ENCODE results near the gene MYL12A.
A peak's percentile ranks its signal among the peaks of the same experiment; 100 is the strongest.
"Not testable (repeated sequence)": the region's sequence is repeated elsewhere in the genome, so short reads cannot be mapped to it uniquely, and the experiment has no call there.

The MYL12A gene

DNA sequence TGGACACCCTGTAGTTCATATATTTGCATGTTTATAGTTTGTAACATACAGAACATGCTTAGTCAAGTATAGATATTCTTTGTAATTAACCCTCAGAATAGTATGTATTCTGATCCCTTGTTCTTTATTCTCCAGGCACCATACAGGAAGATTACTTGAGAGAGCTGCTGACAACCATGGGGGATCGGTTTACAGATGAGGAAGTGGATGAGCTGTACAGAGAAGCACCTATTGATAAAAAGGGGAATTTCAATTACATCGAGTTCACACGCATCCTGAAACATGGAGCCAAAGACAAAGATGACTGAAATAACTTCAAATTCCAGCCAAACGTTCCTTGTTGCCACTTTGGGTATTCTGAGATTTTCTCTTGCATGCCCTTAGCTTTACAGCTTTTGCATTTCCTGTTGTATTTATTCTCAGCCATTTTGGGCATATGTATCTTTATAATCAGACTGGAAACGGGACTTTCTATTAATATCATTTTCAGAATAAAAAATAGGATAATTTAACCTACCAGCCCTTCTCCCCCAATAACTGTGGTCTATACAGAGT is 8.1 kb downstream of the MYL12A start:
- DNase-seq (ENCODE audit: low read depth in 2 of 2), result no peak

DNA sequence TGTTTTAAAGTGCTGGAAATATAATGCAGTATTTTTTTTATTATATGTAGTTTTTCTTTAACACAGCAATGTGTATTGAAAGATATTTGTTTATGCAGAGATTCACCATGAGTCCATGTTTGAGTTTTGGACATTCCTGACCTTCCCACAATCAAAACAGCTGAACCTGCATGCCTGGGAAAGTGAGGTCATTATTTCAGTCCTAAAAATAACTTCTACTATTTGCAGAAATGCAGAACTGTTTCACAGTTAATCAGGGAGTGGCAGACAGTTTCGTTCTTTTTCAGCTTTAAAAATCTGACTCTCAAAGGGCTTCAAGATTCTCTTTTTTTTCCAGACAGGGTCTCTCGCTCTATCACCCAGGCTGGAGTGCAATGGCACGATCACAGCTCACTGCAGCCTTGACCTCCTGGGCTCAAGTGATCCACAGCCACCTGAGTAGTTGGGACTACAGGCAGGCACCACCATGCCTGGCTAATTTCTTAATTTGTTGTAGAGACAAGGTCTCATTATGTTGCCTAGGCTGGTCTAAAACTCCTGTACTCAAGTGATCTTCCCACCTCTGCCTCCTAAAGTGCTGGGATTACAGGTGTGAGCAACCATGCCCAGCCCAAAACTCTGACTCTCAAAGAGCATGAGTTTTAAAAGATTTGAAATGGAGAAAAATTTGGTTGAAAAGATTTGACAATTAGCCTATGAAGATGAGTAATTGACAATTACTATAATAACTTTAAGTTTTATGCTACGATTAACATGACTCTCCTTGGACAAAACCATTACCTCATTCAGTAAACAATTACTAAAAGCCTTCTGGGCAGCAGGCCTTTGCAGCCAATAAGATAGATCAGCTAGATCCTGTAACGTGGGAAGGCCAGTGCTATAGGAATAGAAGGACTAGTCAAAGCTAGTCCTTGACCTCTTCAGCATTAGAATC is 9.4 kb downstream of the MYL12A start:
- no peak for DNase-seq (ENCODE audit: low read depth in 2 of 2)

DNA sequence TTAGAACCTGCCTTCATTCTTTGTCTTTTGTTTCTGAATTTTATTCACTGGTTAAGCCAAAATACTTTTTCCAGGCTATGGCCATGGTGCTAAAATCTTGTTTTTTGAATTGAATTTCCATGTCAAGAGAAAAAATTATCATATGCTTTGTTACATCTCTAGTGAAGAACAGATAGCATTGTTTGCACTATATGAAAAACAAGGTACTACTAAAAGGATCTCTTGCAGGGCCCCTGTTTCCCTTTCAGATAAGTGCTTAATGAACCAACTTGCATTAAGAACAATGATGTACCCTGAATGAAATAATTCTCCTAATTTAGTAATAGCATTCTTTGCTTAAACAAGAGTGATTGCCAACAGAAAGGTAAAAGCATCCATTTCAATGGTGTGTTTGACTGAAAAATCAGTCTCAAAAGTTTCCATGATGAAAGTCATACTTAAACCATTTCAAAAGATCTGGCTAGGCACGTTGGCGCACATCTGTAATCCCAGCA is 10.1 kb downstream of the MYL12A start:
- DNase-seq (ENCODE audit: low read depth in 2 of 2), result no peak

GRCh38 chr18:3260995-3261372 is 13.4 kb downstream of the MYL12A start:
- no peak for DNase-seq (ENCODE audit: low read depth in 2 of 2)

GRCh38 chr18:3261373-3262233 is 14.0 kb downstream of the MYL12A start, which contains the start of gene MYL12B:
TSS of gene MYL12B (plus strand) at chr18:3262133. CDS start at chr18:3272899, 10,766 bp downstream.
- DNase-seq (ENCODE audit: low read depth in 2 of 2), result peak; percentile 55 to 67

- no peak for DNase-seq (ENCODE audit: low read depth in 2 of 2)
These were observed 14.9 kb downstream of the MYL12A start for GRCh38 chr18:3262234-3263131.

- no peak for DNase-seq (ENCODE audit: low read depth in 2 of 2)
These were observed 15.6 kb downstream of the MYL12A start for GRCh38 chr18:3263132-3263700.

DNA sequence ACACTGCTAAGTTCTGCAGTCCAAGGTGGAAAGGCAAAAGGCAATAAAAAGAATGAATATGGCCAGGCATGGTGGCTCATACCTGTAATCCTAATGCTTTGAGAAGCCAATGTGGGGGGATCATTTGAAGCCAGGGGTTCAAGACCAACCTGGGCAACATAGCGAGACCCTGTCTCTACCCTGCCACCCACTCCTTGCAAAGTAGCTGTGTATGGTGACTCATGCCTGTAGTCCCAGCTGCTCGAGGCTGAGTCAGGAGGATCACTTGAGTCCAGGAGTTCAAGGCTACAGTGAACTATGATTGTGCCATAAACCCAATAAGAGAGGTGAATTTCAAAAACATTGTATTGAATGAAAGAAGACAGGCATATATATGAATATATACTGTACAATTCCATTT is 16.8 kb downstream of the MYL12A start:
- no peak for DNase-seq (ENCODE audit: low read depth in 2 of 2)

GRCh38 chr18:3265564-3266033 is 18.0 kb downstream of the MYL12A start:
- no peak for DNase-seq (ENCODE audit: low read depth in 2 of 2)

DNA sequence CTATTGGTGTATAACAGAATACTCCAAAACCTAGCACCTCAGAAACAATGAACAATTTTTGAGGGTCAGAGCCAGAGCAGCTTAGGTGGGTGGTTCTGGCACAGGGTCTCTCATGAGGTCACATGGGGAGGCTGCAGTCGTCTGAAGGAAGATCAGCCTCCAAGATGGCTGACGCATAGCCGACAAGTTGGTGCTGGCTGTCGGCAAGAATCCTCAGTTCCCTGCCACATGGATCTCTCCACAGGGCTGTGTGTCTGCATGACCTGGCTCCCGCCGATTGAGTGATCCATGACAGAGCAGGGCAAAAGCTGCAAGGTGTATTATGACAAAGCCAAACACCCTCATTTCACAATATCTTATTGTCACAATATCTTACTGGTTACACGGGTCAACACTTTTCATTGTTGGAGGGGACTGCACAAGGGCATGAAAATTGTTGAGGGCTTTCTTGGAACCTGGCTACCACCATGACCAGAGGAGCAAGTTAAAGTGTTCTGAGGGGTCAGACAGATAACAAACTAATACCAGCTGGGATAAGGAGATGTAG is 18.5 kb downstream of the MYL12A start:
- no peak for DNase-seq (ENCODE audit: low read depth in 2 of 2)

- DNase-seq (ENCODE audit: low read depth in 2 of 2), result no peak
These were observed 20.7 kb downstream of the MYL12A start for GRCh38 chr18:3268306-3268705.

GRCh38 chr18:3269241-3269913 is 21.8 kb downstream of the MYL12A start:
- DNase-seq (ENCODE audit: low read depth in 2 of 2), result no peak

GRCh38 chr18:3269914-3270299 is 22.3 kb downstream of the MYL12A start:
- DNase-seq (ENCODE audit: low read depth in 2 of 2), result no peak

GRCh38 chr18:3273042-3273441 is 25.4 kb downstream of the MYL12A start:
- DNase-seq (ENCODE audit: low read depth in 2 of 2), result no peak

- DNase-seq (ENCODE audit: low read depth in 2 of 2), result not testable (repeated sequence)
These were observed 30.1 kb downstream of the MYL12A start for GRCh38 chr18:3277643-3278213.

- no peak for DNase-seq (ENCODE audit: low read depth in 2 of 2)
These were observed 31.9 kb downstream of the MYL12A start for GRCh38 chr18:3279201-3280185.

GRCh38 chr18:3281456-3282400 is 34.1 kb downstream of the MYL12A start:
- no peak for DNase-seq (ENCODE audit: low read depth in 2 of 2)
